K562 (cell line): ENCODE data around the gene EML1.

Source experiments
- CEBPB ChIP-seq: fragments of 450-650 bp; IDR thresholded peaks from 2 replicates; pipeline ENCODE4 v1.6.1; 2016; ENCODE audit warnings: missing genetic modification characterization, missing compliant biosample characterization
- THRAP3 ChIP-seq: fragments of 450-650 bp; IDR thresholded peaks from 2 replicates; pipeline ENCODE4 v1.6.1; 2016; ENCODE audit warnings: mild to moderate bottlenecking, inconsistent platforms, borderline replicate concordance
- XRCC5 ChIP-seq: fragments of 200-400 bp; formaldehyde crosslinking; IDR thresholded peaks from 2 replicates; pipeline ENCODE4 v1.6.1; 2017; ENCODE audit warnings: low read depth, mild to moderate bottlenecking, low read length

- TF ChIP-seq THRAP3, result no peak
- TF ChIP-seq XRCC5, result no peak
- no peak for TF ChIP-seq CEBPB (tag)
Observed at GRCh38 chr14:99966037-99966835, 173.0 kb downstream of the EML1 start.
